Gastrocnemius medialis (tissue), 4 donors: ENCODE data around the gene CCSER1. TPM values are rescaled to one million over a fixed set of nuclear protein-coding genes. Genes with fewer than 3 reads are reported as not detected.

Source experiments
- ATAC-seq, 2 donors: fragments of 150-250 bp; one replicate each; pipeline ENCODE4 v1.9.1; 2016
- DNase-seq, 2 donors: peaks; one replicate each; pipeline ENCODE4 v3.0.0-alpha.2; 2019
- H3K27ac ChIP-seq, 4 donors: fragments of 200-600 bp; sonication (generic); 1 replicate in 1 of 4; 2 replicates in 3 of 4; pipeline ENCODE4 v1.5.1; 2016 to 2018; ENCODE audit warnings: mild to moderate bottlenecking in 2 of 4, moderate library complexity in 1 of 4
- H3K27me3 ChIP-seq, 3 donors: fragments of 200-600 bp; sonication (generic) in 2 of 3; 1 replicate in 1 of 3; 2 replicates in 2 of 3; pipeline versions ENCODE4 v1.5.1 to v1.6.0; 2016 to 2019; ENCODE audit warnings: mild to moderate bottlenecking in 1 of 3, moderate library complexity in 1 of 3
- H3K36me3 ChIP-seq, 2 donors: fragments of 200-600 bp; sonication (generic) in 1 of 2; one replicate each; pipeline ENCODE4 v1.5.1; 2017 to 2018
- H3K4me1 ChIP-seq, 2 donors: fragments of 200-600 bp; sonication (generic) in 1 of 2; one replicate each; pipeline ENCODE4 v1.5.1; 2016 to 2017; ENCODE audit warnings: mild to moderate bottlenecking in 2 of 2
- H3K4me3 ChIP-seq, 4 donors: fragments of 200-600 bp; sonication (generic) in 3 of 4; 1 replicate in 1 of 4; 2 replicates in 3 of 4; pipeline ENCODE4 v1.5.1; 2016 to 2019; ENCODE audit warnings: mild to moderate bottlenecking in 2 of 4
- H3K9me3 ChIP-seq, 3 donors: fragments of 200-600 bp; sonication (generic) in 2 of 3; 1 replicate in 1 of 3; 2 replicates in 2 of 3; pipeline ENCODE4 v1.5.1; 2016 to 2019
- POLR2A ChIP-seq, 2 donors: fragments of 450-650 bp; IDR thresholded peaks; one replicate each; pipeline ENCODE4 v1.6.1; 2017; ENCODE audit warnings: antibody characterized with exemption in 2 of 2, mild to moderate bottlenecking in 2 of 2, moderate library complexity in 2 of 2
- in situ Hi-C, 4 donors: fragments of 200-750 bp; cut with MboI; loops; one replicate each; pipeline versions ENCODE4 v1.15.0 to v1.8.0; 2017; ENCODE audit warnings: low sequenced_read_pairs in 4 of 4
- intact Hi-C: fragments of 100-400 bp; cut with DNase I; formaldehyde crosslinking; loops from one replicate; pipeline ENCODE4 v1.15.1; 2023; ENCODE audit warnings: low total_unique reads
- total RNA-seq, 4 donors: library from RNA; depleted of rRNA; stranded (reverse); fragments of >200 nt; gene quantifications; one replicate each; pipeline versions ENCODE4 v1.1.0 to v1.2.3, GENCODE V29; 2016
- TF ChIP-seq, protein P1 (sequence below), 5 experiments: fragments of 450-650 bp in 3 of 5; fragments of 200-600 bp in 2 of 5; sonication (generic) in 2 of 5; IDR thresholded peaks in 4 of 5; conservative IDR thresholded peaks in 1 of 5; 1 replicate in 4 of 5; 2 replicates in 1 of 5; pipeline ENCODE4 v1.5.1; 2016 to 2019; ENCODE audit warnings: antibody characterized with exemption in 5 of 5, mild to moderate bottlenecking in 3 of 5, moderate library complexity in 3 of 5

CCSER1 gene
- total RNA-seq, 4 donors from 2014 or later: 0.39 to 0.83 (median 0.63) TPM

DNA sequence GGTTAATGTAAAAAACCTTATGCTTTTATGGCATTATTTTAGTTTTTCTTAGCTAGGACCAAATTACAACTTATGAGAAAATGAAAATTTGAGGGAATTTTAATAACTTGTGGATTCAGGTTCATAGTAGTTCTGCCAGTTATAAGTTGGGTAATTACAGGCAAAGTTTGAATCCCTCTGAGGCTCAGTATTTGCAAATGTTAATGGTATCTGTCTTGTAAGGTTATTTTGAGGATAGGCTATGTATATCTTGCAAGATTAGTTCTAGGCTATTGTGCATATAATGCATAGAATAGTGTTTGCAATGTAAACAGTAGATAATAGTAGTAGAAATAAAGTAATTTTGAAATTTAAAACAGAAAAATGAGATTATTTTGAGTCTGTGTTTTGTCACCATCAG lies 44.7 kb upstream of the CCSER1 start:
- H3K27me3 ChIP-seq: no peaks in the 10 kb centered on the region
- intact Hi-C loops: no loop called here
- H3K27ac ChIP-seq: no peak overlapping the region
- no peaks in the 10 kb centered on the region for H3K36me3 ChIP-seq
- no peaks in the 10 kb centered on the region for H3K4me1 ChIP-seq
- no peak for ATAC-seq
- DNase-seq: no peak
- in situ Hi-C loops: no loop called here
- no peak overlapping the region for H3K4me3 ChIP-seq
- TF ChIP-seq, protein P1, sequence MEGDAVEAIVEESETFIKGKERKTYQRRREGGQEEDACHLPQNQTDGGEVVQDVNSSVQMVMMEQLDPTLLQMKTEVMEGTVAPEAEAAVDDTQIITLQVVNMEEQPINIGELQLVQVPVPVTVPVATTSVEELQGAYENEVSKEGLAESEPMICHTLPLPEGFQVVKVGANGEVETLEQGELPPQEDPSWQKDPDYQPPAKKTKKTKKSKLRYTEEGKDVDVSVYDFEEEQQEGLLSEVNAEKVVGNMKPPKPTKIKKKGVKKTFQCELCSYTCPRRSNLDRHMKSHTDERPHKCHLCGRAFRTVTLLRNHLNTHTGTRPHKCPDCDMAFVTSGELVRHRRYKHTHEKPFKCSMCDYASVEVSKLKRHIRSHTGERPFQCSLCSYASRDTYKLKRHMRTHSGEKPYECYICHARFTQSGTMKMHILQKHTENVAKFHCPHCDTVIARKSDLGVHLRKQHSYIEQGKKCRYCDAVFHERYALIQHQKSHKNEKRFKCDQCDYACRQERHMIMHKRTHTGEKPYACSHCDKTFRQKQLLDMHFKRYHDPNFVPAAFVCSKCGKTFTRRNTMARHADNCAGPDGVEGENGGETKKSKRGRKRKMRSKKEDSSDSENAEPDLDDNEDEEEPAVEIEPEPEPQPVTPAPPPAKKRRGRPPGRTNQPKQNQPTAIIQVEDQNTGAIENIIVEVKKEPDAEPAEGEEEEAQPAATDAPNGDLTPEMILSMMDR (IDR thresholded peaks at IDR 0.05 in 4 of 5, conservative IDR thresholded peaks at IDR 0.05 in 1 of 5): no peak
- TF ChIP-seq POLR2A (IDR thresholded peaks at IDR 0.05): no peak
- no peaks in the 10 kb centered on the region for H3K9me3 ChIP-seq

DNA sequence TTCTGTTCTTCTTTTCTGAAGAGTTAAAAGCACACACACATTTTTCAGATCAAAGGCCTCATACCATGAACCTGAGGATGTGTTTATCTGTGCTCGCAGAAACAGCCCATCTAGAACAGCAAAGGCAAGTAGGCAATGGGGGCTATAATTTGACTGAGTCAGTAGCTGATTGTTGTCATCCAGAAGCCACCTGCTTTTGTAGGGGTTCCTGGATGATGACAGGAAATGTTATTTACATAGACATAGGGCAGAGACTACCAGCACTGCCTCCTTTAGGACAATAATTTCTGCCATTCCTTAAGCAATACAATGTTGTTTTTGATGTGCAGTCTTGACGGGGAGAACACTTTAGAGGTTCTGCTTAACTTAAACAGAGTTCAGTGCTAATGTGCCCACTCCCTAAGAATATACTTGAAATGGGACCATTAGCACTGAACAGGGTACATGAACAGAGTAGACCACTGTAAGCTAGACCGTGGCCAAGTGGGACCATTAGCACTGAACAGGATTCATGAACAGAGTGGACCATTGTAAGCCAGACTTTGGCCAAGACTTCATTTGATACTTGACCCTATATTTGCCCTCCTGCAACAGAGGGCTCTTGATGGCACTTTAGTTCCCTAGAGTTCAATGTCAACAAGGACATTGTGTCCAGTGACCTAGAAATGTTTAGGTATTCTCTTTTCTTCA lies 42.8 kb upstream of the CCSER1 start:
- Histone ChIP-seq H3K36me3 (no peaks in the 10 kb centered on the region), H3K4me1 (no peaks in the 10 kb centered on the region), H3K27ac (no peak overlapping the region), H3K4me3 (no peak overlapping the region), H3K9me3 (no peaks in the 10 kb centered on the region), H3K27me3 (no peaks in the 10 kb centered on the region)
- ATAC-seq (no peak), DNase-seq (no peak)
- in situ Hi-C loops (no loop called here), intact Hi-C loops (no loop called here)
- TF ChIP-seq POLR2A (IDR thresholded peaks at IDR 0.05): no peak
- TF ChIP-seq, protein P1 (IDR thresholded peaks at IDR 0.05 in 4 of 5, conservative IDR thresholded peaks at IDR 0.05 in 1 of 5): no peak

DNA sequence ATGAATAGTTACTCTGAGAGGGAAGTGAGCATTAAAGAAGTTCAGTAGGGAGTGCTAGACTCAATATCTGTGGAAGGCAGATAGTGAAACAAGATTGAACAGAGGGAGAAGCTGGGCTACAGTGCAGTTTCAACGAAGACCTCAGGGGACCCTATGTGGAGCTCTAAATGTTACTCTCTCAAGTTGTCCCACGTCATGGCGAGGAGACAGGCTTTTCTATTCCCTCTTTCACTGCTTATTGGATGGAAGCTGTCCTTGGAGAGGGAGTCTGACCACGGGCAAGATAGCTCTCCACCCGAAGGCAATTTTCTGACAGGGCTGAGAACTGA lies 42.3 kb upstream of the CCSER1 start:
- ATAC-seq (no peak), DNase-seq (no peak)
- H3K36me3 ChIP-seq: no peaks in the 10 kb centered on the region
- intact Hi-C loops: no loop called here
- H3K27me3 ChIP-seq: no peaks in the 10 kb centered on the region
- H3K4me3 ChIP-seq: no peak overlapping the region
- in situ Hi-C loops: no loop called here
- no peaks in the 10 kb centered on the region for H3K4me1 ChIP-seq
- TF ChIP-seq, protein P1 (IDR thresholded peaks at IDR 0.05 in 4 of 5, conservative IDR thresholded peaks at IDR 0.05 in 1 of 5): no peak
- TF ChIP-seq POLR2A (IDR thresholded peaks at IDR 0.05): no peak
- H3K9me3 ChIP-seq: no peaks in the 10 kb centered on the region
- H3K27ac ChIP-seq: no peak overlapping the region

DNA sequence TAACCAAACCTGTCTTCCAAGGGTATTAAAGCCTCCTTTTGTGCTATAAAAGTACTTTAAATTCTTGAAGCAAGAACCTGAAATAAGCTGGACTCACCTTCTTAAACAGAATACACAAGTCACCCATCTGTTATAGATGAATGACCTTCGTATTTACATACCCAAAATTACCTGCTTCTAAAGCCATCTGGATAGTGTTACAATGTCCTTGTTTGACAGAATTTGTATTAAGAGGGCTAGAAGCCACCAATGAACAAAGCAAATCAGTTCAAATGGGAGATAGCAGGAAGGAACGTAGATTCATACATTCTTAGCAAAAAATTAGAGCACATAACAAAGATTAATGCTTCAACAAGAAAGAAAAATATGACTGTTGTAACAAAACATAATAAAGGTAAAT lies 33.7 kb upstream of the CCSER1 start:
- DNase-seq (no peak), ATAC-seq (no peak)
- Histone ChIP-seq H3K9me3 (no peaks in the 10 kb centered on the region), H3K36me3 (no peaks in the 10 kb centered on the region), H3K4me1 (no peaks in the 10 kb centered on the region), H3K27me3 (no peaks in the 10 kb centered on the region), H3K27ac (no peak overlapping the region), H3K4me3 (no peak overlapping the region)
- intact Hi-C loops (no loop called here), in situ Hi-C loops (no loop called here)
- TF ChIP-seq, protein P1 (IDR thresholded peaks at IDR 0.05 in 4 of 5, conservative IDR thresholded peaks at IDR 0.05 in 1 of 5): no peak
- TF ChIP-seq POLR2A (IDR thresholded peaks at IDR 0.05): no peak

DNA sequence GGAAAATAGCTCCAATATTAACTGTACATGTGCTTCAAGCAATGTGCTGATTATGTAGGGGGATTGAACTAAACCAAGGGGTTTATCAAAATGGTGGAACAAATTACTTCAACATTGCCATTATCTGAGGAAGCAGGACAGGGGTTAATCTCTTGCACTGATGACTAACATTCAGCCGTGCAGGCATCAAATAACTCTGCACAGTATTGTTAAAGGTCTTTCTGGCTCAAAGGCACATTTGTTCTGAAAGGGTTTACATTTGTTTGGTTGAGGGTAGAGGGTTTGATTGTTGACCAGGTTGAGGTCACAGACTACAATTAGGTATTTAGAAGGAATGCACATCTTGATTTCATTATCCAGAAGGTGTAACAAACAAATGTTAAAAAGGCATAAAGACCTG lies 32.2 kb upstream of the CCSER1 start:
- ATAC-seq (no peak), DNase-seq (no peak)
- intact Hi-C loops (no loop called here), in situ Hi-C loops (no loop called here)
- Histone ChIP-seq H3K36me3 (no peaks in the 10 kb centered on the region), H3K9me3 (no peaks in the 10 kb centered on the region), H3K4me3 (no peak overlapping the region), H3K4me1 (no peaks in the 10 kb centered on the region), H3K27me3 (no peaks in the 10 kb centered on the region), H3K27ac (no peak overlapping the region)
- no peak for TF ChIP-seq POLR2A (IDR thresholded peaks at IDR 0.05)
- TF ChIP-seq, protein P1 (IDR thresholded peaks at IDR 0.05 in 4 of 5, conservative IDR thresholded peaks at IDR 0.05 in 1 of 5): no peak
